CD4-positive, alpha-beta T cell (primary cell): ENCODE measurements around the gene CACNA2D3. TPM values are rescaled to one million over a fixed set of nuclear protein-coding genes. Genes with fewer than 3 reads are reported as not detected.

Experiments
- ATAC-seq: fragments of 200-7000 bp; cut with Tn5 transposase; one replicate; pipeline ENCODE4 v1.10.0; 2022; ENCODE audit warnings: mild to moderate bottlenecking; ENCODE audit not compliant: poor library complexity
- CTCF ChIA-PET: fragments of 350-600 bp; sonication (Branson Sonifier 250); formaldehyde crosslinking; loops from one replicate; lab custom pipeline; 2021; ENCODE audit warnings: antibody characterized with exemption, inconsistent platforms; lab: Charles Lee
- POLR2A ChIA-PET: fragments of 350-600 bp; sonication (Branson Sonifier 250); formaldehyde crosslinking; loops from one replicate; lab custom pipeline; 2021; ENCODE audit warnings: antibody characterized with exemption, inconsistent platforms; lab: Charles Lee
- DNase-seq, 14 experiments: peaks; one replicate each; pipeline ENCODE4 v3.0.0-alpha.2; 2013 to 2020; ENCODE audit warnings: mixed read lengths in 2 of 14
- H3K27ac ChIP-seq, 2 donors: one replicate each; pipeline versions ENCODE4 v1.5.1 to v1.7.0; 2013; ENCODE audit warnings: low read length in 2 of 2, low read depth in 1 of 2, mild to moderate bottlenecking in 1 of 2
- H3K27me3 ChIP-seq, 2 experiments: 1 replicate in 1 of 2; 2 replicates in 1 of 2; pipeline versions ENCODE4 v1.6.1 to v1.7.0; 2013; ENCODE audit warnings: low read length in 2 of 2, control low read depth in 1 of 2, mild to moderate bottlenecking in 1 of 2, moderate library complexity in 1 of 2; ENCODE audit not compliant: insufficient read depth in 2 of 2, control insufficient read depth in 1 of 2
- H3K36me3 ChIP-seq: one replicate; pipeline ENCODE4 v1.6.1; 2013; ENCODE audit warnings: low read length, control low read depth; ENCODE audit not compliant: insufficient read depth
- H3K4me1 ChIP-seq: one replicate; pipeline ENCODE4 v1.6.1; 2013; ENCODE audit warnings: low read length, control low read depth; ENCODE audit not compliant: insufficient read depth
- H3K4me3 ChIP-seq: one replicate; pipeline ENCODE4 v1.5.1; 2013; ENCODE audit warnings: mild to moderate bottlenecking, low read length, moderate library complexity
- H3K9me3 ChIP-seq, 2 experiments: 1 replicate in 1 of 2; 2 replicates in 1 of 2; pipeline versions ENCODE4 v1.6.1 to v1.7.0; 2013; ENCODE audit warnings: low read length in 2 of 2, mild to moderate bottlenecking in 2 of 2, control low read depth in 1 of 2, moderate library complexity in 1 of 2; ENCODE audit not compliant: control insufficient read depth in 1 of 2, insufficient read depth in 1 of 2
- H3K27ac Mint-ChIP-seq: one replicate; pipeline ENCODE4 v1.8.0; 2020; ENCODE audit warnings: mixed read lengths
- H3K27me3 Mint-ChIP-seq: one replicate; pipeline ENCODE4 v1.8.0; 2021; ENCODE audit warnings: mixed read lengths
- H3K36me3 Mint-ChIP-seq: one replicate; pipeline ENCODE4 v1.8.0; 2021; ENCODE audit warnings: low read depth, mixed read lengths
- H3K4me1 Mint-ChIP-seq: one replicate; pipeline ENCODE4 v1.8.0; 2021; ENCODE audit warnings: low read depth, mixed read lengths
- H3K4me3 Mint-ChIP-seq: one replicate; pipeline ENCODE4 v1.8.0; 2020; ENCODE audit warnings: mild to moderate bottlenecking, mixed read lengths
- H3K9me3 Mint-ChIP-seq: one replicate; pipeline ENCODE4 v1.8.0; 2020; ENCODE audit warnings: mixed read lengths
- intact Hi-C, 2 experiments: fragments of 100-400 bp; cut with DNase I in 1 of 2; cut with micrococcal nuclease in 1 of 2; formaldehyde crosslinking; loops; one replicate each; pipeline versions ENCODE4 v1.15.1 to v1.9.0; 2023 to 2025; cut with DNase I, micrococcal nuclease
- total RNA-seq, 174 experiments: library from RNA in 2 of 174; stranded (reverse) in 2 of 174; gene quantifications; one replicate each; pipeline ENCODE4 v1.2.3 and lab custom pipeline; 2021 to 2026
- TF ChIP-seq, protein P1 (sequence below): fragments of 200-600 bp; IDR thresholded peaks from one replicate; pipeline ENCODE4 v1.8.0; 2022; ENCODE audit warnings: antibody characterized with exemption, mild to moderate bottlenecking

CACNA2D3 gene
- total RNA-seq, 2 experiments from 2014 or later, result 0.08 TPM; not detected in 1

GRCh38 chr3:54744291-54744690 is 621.9 kb downstream of the CACNA2D3 start:
- ATAC-seq, result no peak
- intact Hi-C loops, result no loop called here

GRCh38 chr3:54745843-54746242 is 623.5 kb downstream of the CACNA2D3 start:
- Mint-ChIP-seq H3K9me3 (no peaks in the 10 kb centered on the region), H3K27me3 (no peaks in the 10 kb centered on the region)
- POLR2A ChIA-PET, result no interaction called here

More at GRCh38 chr3:54744291-54744690, 621.9 kb downstream of the CACNA2D3 start:
- Mint-ChIP-seq H3K27me3 (no peaks in the 10 kb centered on the region), H3K27ac (no peak overlapping the region), H3K9me3 (no peaks in the 10 kb centered on the region), H3K4me1 (no peaks in the 10 kb centered on the region), H3K4me3 (no peak overlapping the region), H3K36me3 (no peaks in the 10 kb centered on the region)
- no peak for DNase-seq
- Histone ChIP-seq H3K4me3 (no peak overlapping the region), H3K9me3 (peaks cover 0 to 5% of the 10 kb centered on the region in 2 experiments), H3K4me1 (no peaks in the 10 kb centered on the region), H3K36me3 (no peaks in the 10 kb centered on the region), H3K27me3 (no peaks in the 10 kb centered on the region), H3K27ac (no peak overlapping the region)
- TF ChIP-seq, protein P1, sequence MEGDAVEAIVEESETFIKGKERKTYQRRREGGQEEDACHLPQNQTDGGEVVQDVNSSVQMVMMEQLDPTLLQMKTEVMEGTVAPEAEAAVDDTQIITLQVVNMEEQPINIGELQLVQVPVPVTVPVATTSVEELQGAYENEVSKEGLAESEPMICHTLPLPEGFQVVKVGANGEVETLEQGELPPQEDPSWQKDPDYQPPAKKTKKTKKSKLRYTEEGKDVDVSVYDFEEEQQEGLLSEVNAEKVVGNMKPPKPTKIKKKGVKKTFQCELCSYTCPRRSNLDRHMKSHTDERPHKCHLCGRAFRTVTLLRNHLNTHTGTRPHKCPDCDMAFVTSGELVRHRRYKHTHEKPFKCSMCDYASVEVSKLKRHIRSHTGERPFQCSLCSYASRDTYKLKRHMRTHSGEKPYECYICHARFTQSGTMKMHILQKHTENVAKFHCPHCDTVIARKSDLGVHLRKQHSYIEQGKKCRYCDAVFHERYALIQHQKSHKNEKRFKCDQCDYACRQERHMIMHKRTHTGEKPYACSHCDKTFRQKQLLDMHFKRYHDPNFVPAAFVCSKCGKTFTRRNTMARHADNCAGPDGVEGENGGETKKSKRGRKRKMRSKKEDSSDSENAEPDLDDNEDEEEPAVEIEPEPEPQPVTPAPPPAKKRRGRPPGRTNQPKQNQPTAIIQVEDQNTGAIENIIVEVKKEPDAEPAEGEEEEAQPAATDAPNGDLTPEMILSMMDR, result no peak
- CTCF ChIA-PET, result no interaction called here
- POLR2A ChIA-PET, result no interaction called here

GRCh38 chr3:54746722-54747121 is 624.4 kb downstream of the CACNA2D3 start:
- Mint-ChIP-seq H3K4me3 (no peak overlapping the region), H3K4me1 (no peaks in the 10 kb centered on the region), H3K27me3 (no peaks in the 10 kb centered on the region), H3K36me3 (no peaks in the 10 kb centered on the region), H3K9me3 (no peaks in the 10 kb centered on the region), H3K27ac (no peak overlapping the region)
- H3K9me3 ChIP-seq, result peaks cover 0 to 10% of the 10 kb centered on the region in 2 experiments
- no peak overlapping the region for H3K4me3 ChIP-seq
- TF ChIP-seq, protein P1, result no peak
- intact Hi-C loops, result no loop called here
- DNase-seq (no peak), ATAC-seq (no peak)
- no peaks in the 10 kb centered on the region for H3K36me3 ChIP-seq
- H3K4me1 ChIP-seq, result no peaks in the 10 kb centered on the region
- CTCF ChIA-PET, result no interaction called here
- H3K27ac ChIP-seq, result no peak overlapping the region
- POLR2A ChIA-PET, result no interaction called here
- no peaks in the 10 kb centered on the region for H3K27me3 ChIP-seq

More at GRCh38 chr3:54745843-54746242, 623.5 kb downstream of the CACNA2D3 start:
- intact Hi-C loops, result no loop called here
- no peaks in the 10 kb centered on the region for H3K4me1 ChIP-seq
- Mint-ChIP-seq H3K4me3 (no peak overlapping the region), H3K27ac (no peak overlapping the region), H3K36me3 (no peaks in the 10 kb centered on the region), H3K4me1 (no peaks in the 10 kb centered on the region)
- no peak overlapping the region for H3K27ac ChIP-seq
- DNase-seq, result no peak
- ATAC-seq, result no peak
- no peaks in the 10 kb centered on the region for H3K27me3 ChIP-seq
- H3K9me3 ChIP-seq, result peaks cover 0 to 8% of the 10 kb centered on the region in 2 experiments
- TF ChIP-seq, protein P1, result no peak
- no peak overlapping the region for H3K4me3 ChIP-seq
- H3K36me3 ChIP-seq, result no peaks in the 10 kb centered on the region
- CTCF ChIA-PET, result no interaction called here
